ENCODE data around the gene AACS.

The AACS gene

DNA sequence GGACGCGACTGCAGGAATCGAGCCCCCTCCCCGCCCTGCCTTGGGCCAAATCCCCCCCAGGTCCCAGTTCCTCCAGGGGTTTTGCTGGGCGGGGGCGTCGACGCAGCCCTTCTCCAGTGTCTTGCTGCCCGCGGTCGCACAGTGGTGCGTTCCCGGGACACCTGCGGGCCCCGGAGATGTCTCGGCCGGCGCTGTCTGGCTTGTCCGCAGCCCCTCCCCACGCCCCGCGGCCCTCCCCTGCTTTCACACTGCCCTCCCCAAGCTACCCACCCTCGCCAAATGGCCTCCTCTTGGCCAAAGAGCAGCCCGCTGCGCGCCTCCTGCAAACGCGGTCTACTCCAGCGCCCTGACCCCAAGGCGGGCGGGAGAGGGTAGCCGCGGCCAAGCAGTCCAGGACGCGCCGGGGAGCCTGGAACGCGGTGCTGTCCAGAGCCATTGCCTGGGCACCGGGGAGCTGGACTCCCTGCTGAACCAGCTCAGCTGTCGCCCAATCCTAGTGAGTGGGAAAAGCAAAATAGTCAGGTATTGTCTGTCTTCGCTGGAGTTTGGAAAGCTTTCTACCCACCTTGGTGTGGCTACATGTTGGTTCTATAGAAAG lies 122.0 kb downstream of the AACS start:
- DNase-seq = no peak

DNA sequence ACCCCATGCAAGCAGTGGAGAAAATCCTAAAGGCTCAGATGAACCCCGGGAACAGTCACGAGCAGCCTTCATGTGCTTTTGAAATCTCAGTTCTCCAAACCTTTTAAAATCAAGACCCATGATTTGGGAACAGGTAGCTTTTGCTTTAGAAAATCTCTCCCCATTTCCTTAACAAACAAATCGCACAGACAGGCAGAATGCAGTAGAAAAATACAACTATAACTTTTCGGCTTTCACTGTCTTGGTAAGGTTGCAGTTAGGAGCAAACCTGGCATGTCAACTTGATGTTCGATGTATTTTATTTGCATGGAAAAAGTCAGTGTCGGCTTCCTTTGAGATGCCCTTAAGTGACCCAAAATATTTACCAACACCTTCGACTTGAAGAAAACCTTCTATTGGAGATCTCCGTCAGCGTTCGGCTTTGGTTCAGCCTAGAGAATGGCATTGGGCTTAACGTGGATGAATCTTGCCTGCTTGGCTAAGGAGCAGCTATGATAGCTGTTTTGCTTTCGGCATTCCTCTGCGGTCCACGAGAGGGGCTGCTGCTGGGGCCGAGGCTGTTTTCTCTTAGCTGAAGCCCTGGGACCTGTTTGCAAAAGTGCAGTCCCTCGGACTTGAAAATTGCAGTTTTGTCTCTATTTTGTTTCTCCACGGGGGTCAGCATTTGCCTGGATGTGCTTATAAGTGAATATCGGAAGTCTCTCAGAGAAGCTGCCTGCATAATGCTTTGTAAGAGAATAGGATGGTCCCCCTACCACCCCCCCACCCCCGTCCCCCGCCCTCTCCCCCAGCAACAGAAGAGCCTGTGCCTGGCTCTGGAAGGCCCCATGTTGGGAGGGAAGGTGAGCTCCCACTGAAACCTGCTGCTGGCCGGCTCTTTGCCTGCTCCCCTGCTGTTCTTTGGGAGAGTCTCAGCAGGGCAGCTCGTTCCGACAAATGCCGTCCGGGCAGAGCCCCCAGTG lies 122.8 kb downstream of the AACS start:
- no peak for DNase-seq

GRCh38 chr12:125189015-125189414 lies 123.8 kb downstream of the AACS start:
- DNase-seq = no peak

DNA sequence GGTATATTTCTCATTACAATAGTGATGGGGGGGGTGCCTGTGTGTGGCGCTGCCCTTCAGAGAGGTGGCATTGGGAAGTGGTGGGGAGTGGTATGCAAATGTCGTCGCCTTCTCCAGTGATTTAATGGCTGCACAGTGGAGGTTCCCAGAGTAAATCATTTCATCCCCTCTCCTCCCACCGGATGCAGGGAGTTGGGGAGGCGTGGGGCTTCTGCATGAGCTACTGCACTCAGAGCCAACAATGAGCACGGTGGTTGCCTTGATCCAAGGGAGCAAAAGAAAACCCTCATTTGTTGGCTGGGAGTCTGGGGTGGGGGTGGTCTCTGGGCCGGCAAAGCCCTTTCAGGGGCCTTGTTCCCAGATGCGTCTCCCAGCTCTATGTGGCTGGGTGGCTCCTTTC lies 124.3 kb downstream of the AACS start:
- DNase-seq = no peak

DNA sequence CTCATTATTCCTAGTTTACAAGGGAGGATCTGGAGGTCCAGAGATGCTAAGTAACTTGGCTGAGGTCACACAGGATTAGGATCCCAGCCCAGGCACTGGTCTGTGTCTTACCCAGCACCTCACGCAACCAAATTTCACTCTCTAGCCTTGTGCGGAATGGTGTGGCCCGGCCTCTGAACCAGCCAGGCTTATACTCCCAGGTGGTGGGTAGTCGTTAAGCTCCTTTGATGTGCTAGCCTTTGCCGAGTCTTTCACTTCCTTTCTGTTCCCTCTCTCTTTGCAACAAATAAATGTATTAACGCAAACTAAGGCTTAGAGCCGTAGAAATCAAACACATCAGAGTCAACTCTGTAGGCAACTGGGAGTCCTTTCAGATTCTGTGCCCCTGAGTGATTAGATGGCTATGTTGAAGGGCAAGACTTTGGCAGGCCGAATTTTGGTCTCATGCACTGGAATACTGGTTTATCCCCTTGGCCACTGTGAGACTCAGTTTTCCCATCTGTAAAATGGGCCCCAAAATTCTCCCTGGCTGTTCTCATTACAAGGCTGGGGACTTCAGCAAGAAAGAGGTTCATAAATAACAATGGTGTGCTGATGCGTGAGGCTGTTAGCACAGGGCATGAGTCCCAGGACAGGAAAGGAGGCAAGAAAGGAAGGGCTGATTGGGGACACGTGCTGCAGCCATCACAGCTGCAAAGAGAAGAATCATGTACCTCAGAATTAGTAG lies 126.3 kb downstream of the AACS start:
- no peak for DNase-seq

GRCh38 chr12:125192690-125193221 lies 127.5 kb downstream of the AACS start:
- no peak for DNase-seq

Measured in GOT3 (cell line).